GM18873 (cell line): ENCODE data around the gene USP22.

ENCODE experiments used
- ATAC-seq: cut with Tn5 transposase; IDR thresholded peaks from one replicate; pipeline ENCODE4 v1.9.1; 2021; ENCODE audit warnings: mild to moderate bottlenecking, moderate library complexity, moderate number of reproducible peaks; ENCODE audit not compliant: unreplicated experiment, low FRiP score

Gene USP22

GRCh38 chr17:21003007-21003621, 39.7 kb downstream of the USP22 start:
- ATAC-seq = no peak

GRCh38 chr17:21002309-21003006, 40.4 kb downstream of the USP22 start:
- no peak for ATAC-seq

- ATAC-seq = no peak
Observed at GRCh38 chr17:21001813-21002221, 41.0 kb downstream of the USP22 start.

- ATAC-seq = no peak
Observed at GRCh38 chr17:21001111-21001812, 41.5 kb downstream of the USP22 start.

GRCh38 chr17:20999841-21000532, 42.8 kb downstream of the USP22 start:
- ATAC-seq = no peak

GRCh38 chr17:20999044-20999573, 43.7 kb downstream of the USP22 start:
- no peak for ATAC-seq

GRCh38 chr17:20998571-20999043, 44.2 kb downstream of the USP22 start:
- no peak for ATAC-seq

- no peak for ATAC-seq
Observed at GRCh38 chr17:20997711-20998570, 44.9 kb downstream of the USP22 start.

- ATAC-seq = no peak
Observed at GRCh38 chr17:20996724-20997615, 45.8 kb downstream of the USP22 start.

- no peak for ATAC-seq
Observed at GRCh38 chr17:20995873-20996723, 46.7 kb downstream of the USP22 start.

- no peak for ATAC-seq
Observed at GRCh38 chr17:20995164-20995872, 47.5 kb downstream of the USP22 start.

- no peak for ATAC-seq
Observed at GRCh38 chr17:20994779-20995149, 48.0 kb downstream of the USP22 start.

- no peak for ATAC-seq
Observed at GRCh38 chr17:20993863-20994778, 48.7 kb downstream of the USP22 start.

- no peak for ATAC-seq
Observed at GRCh38 chr17:20992987-20993862, 49.6 kb downstream of the USP22 start.

- ATAC-seq = no peak
Observed at GRCh38 chr17:20992416-20992815, 50.4 kb downstream of the USP22 start.
